ENCODE results near the gene ZNF668.

DNA sequence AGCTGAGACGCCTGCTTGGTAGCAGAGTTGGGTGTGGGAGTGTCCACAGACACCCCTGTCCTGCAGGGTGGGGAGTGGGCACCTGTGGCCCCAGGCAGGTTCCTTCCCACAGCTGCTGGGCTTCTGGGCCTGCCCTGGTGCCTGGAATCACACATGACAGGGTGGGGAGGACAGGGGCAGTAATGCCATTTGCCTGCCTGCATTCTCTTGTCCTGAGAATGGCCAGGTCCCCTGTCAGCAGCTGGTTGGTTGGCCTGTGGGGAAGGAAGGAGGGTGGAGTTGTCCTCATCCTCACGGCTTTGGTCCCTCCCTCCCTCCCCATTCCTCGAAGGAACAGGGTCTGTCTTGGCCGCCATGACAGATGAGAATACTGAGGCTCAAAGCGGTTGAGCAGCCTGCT is 9.5 kb upstream of the ZNF668 start:
- TF ChIP-seq POLR2A (IDR thresholded peaks at IDR 0.05), result no peak
- TF ChIP-seq, protein P1, sequence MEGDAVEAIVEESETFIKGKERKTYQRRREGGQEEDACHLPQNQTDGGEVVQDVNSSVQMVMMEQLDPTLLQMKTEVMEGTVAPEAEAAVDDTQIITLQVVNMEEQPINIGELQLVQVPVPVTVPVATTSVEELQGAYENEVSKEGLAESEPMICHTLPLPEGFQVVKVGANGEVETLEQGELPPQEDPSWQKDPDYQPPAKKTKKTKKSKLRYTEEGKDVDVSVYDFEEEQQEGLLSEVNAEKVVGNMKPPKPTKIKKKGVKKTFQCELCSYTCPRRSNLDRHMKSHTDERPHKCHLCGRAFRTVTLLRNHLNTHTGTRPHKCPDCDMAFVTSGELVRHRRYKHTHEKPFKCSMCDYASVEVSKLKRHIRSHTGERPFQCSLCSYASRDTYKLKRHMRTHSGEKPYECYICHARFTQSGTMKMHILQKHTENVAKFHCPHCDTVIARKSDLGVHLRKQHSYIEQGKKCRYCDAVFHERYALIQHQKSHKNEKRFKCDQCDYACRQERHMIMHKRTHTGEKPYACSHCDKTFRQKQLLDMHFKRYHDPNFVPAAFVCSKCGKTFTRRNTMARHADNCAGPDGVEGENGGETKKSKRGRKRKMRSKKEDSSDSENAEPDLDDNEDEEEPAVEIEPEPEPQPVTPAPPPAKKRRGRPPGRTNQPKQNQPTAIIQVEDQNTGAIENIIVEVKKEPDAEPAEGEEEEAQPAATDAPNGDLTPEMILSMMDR (IDR thresholded peaks at IDR 0.05), result no peak
